Measurements from ENCODE around the gene URB2.

- TF ChIP-seq CTCF (IDR thresholded peaks at IDR 0.05): no peak
- no peak for TF ChIP-seq POLR2AphosphoS5 (IDR thresholded peaks at IDR 0.05)
These were observed 27.4 kb downstream of the URB2 start for GRCh38 chr1:229653420-229653819.

All from stomach (tissue), 4 donors.